Duodenal mucosa (tissue), 2 donors: ENCODE data around the gene SPPL3.
"Not testable (repeated sequence)": the region's sequence is repeated elsewhere in the genome, so short reads cannot be mapped to it uniquely, and the experiment has no call there.

Source experiments
- H3K27ac ChIP-seq: one replicate; pipeline ENCODE4 v1.7.0; 2013; ENCODE audit warnings: low read depth, low read length
- H3K27me3 ChIP-seq, 2 donors: one replicate each; pipeline ENCODE4 v1.7.0; 2013; ENCODE audit warnings: low read length in 2 of 2, control low read depth in 1 of 2; ENCODE audit not compliant: insufficient read depth in 2 of 2, control insufficient read depth in 1 of 2
- H3K36me3 ChIP-seq, 2 donors: one replicate each; pipeline ENCODE4 v1.7.0; 2013; ENCODE audit warnings: low read length in 2 of 2, control low read depth in 1 of 2; ENCODE audit not compliant: insufficient read depth in 2 of 2, control insufficient read depth in 1 of 2
- H3K4me1 ChIP-seq, 2 donors: one replicate each; pipeline ENCODE4 v1.7.0; 2013; ENCODE audit warnings: low read length in 2 of 2, control low read depth in 1 of 2; ENCODE audit not compliant: insufficient read depth in 2 of 2, control insufficient read depth in 1 of 2
- H3K4me3 ChIP-seq, 2 donors: one replicate each; pipeline ENCODE4 v1.7.0; 2013; ENCODE audit warnings: low read length in 2 of 2, low read depth in 1 of 2
- H3K9ac ChIP-seq, 2 donors: one replicate each; pipeline ENCODE4 v1.7.0; 2013; ENCODE audit warnings: low read length in 2 of 2, low read depth in 1 of 2
- H3K9me3 ChIP-seq, 2 donors: one replicate each; pipeline ENCODE4 v1.7.0; 2013; ENCODE audit warnings: low read length in 2 of 2, control low read depth in 1 of 2; ENCODE audit not compliant: control insufficient read depth in 1 of 2

The SPPL3 gene

GRCh38 chr12:120846721-120847120 lies 57.4 kb downstream of the SPPL3 start:
- Histone ChIP-seq H3K4me1 (peaks cover 19 to 31% of the 10 kb centered on the region in 2 donors), H3K27ac (no peak overlapping the region), H3K9me3 (no peaks in the 10 kb centered on the region), H3K27me3 (no peaks in the 10 kb centered on the region), H3K9ac (no peak overlapping the region), H3K4me3 (no peak overlapping the region), H3K36me3 (no peaks in the 10 kb centered on the region)

- Histone ChIP-seq H3K27ac (no peak overlapping the region), H3K9ac (no peak overlapping the region), H3K27me3 (no peaks in the 10 kb centered on the region), H3K36me3 (no peaks in the 10 kb centered on the region), H3K4me1 (peaks cover 19 to 22% of the 10 kb centered on the region in 2 donors), H3K9me3 (no peaks in the 10 kb centered on the region), H3K4me3 (no peak overlapping the region)
Observed at GRCh38 chr12:120845696-120846095, 58.5 kb downstream of the SPPL3 start.

GRCh38 chr12:120844768-120845449 lies 59.2 kb downstream of the SPPL3 start:
- no peaks in the 10 kb centered on the region for H3K9me3 ChIP-seq
- no peak overlapping the region for H3K27ac ChIP-seq
- H3K27me3 ChIP-seq, result no peaks in the 10 kb centered on the region
- H3K4me3 ChIP-seq, result no peak overlapping the region
- H3K36me3 ChIP-seq, result no peaks in the 10 kb centered on the region
- H3K4me1 ChIP-seq, result peaks cover 19 to 22% of the 10 kb centered on the region in 2 donors
- H3K9ac ChIP-seq, result no peak overlapping the region

GRCh38 chr12:120844297-120844696 lies 59.9 kb downstream of the SPPL3 start:
- Histone ChIP-seq H3K4me3 (no peak overlapping the region), H3K4me1 (peaks cover 18 to 19% of the 10 kb centered on the region in 2 donors), H3K27me3 (no peaks in the 10 kb centered on the region), H3K9me3 (no peaks in the 10 kb centered on the region), H3K9ac (no peak overlapping the region), H3K27ac (no peak overlapping the region), H3K36me3 (no peaks in the 10 kb centered on the region)

GRCh38 chr12:120843472-120843871 lies 60.7 kb downstream of the SPPL3 start:
- H3K4me1 ChIP-seq, result peaks cover 17 to 19% of the 10 kb centered on the region in 2 donors
- no peaks in the 10 kb centered on the region for H3K36me3 ChIP-seq
- no peak overlapping the region for H3K27ac ChIP-seq
- H3K4me3 ChIP-seq, result no peak overlapping the region
- H3K9ac ChIP-seq, result no peak overlapping the region
- H3K9me3 ChIP-seq, result no peaks in the 10 kb centered on the region
- H3K27me3 ChIP-seq, result no peaks in the 10 kb centered on the region

- no peaks in the 10 kb centered on the region for H3K27me3 ChIP-seq
- H3K4me1 ChIP-seq, result peaks cover 10 to 12% of the 10 kb centered on the region in 2 donors
- H3K36me3 ChIP-seq, result no peaks in the 10 kb centered on the region
- H3K27ac ChIP-seq, result no peak overlapping the region
- H3K4me3 ChIP-seq, result no peak overlapping the region
- H3K9me3 ChIP-seq, result no peaks in the 10 kb centered on the region
- H3K9ac ChIP-seq, result no peak overlapping the region
Observed at GRCh38 chr12:120842595-120842994, 61.6 kb downstream of the SPPL3 start.

- Histone ChIP-seq H3K36me3 (no peaks in the 10 kb centered on the region), H3K9ac (no peak overlapping the region), H3K9me3 (no peaks in the 10 kb centered on the region), H3K27me3 (no peaks in the 10 kb centered on the region), H3K27ac (no peak overlapping the region), H3K4me1 (peaks cover 8 to 10% of the 10 kb centered on the region in 2 donors), H3K4me3 (no peak overlapping the region)
Observed at GRCh38 chr12:120841525-120841924, 62.6 kb downstream of the SPPL3 start.

- no peaks in the 10 kb centered on the region for H3K9me3 ChIP-seq
- no peak overlapping the region for H3K9ac ChIP-seq
- H3K36me3 ChIP-seq, result no peaks in the 10 kb centered on the region
- H3K27me3 ChIP-seq, result no peaks in the 10 kb centered on the region
- no peak overlapping the region for H3K4me3 ChIP-seq
- no peak overlapping the region for H3K27ac ChIP-seq
- H3K4me1 ChIP-seq, result peaks cover 3 to 15% of the 10 kb centered on the region in 2 donors
Observed at GRCh38 chr12:120839503-120839902, 64.7 kb downstream of the SPPL3 start.

GRCh38 chr12:120838629-120839383 lies 65.4 kb downstream of the SPPL3 start:
- H3K9me3 ChIP-seq, H3K36me3 ChIP-seq, H3K9ac ChIP-seq, H3K4me3 ChIP-seq, H3K27me3 ChIP-seq, H3K27ac ChIP-seq: not testable (repeated sequence)
- H3K4me1 ChIP-seq, result peaks cover 1 to 21% of the 10 kb centered on the region in 2 donors

- Histone ChIP-seq H3K9ac (no peak overlapping the region), H3K36me3 (no peaks in the 10 kb centered on the region), H3K27ac (no peak overlapping the region), H3K27me3 (no peaks in the 10 kb centered on the region), H3K4me1 (peaks cover 4 to 26% of the 10 kb centered on the region in 2 donors), H3K9me3 (no peaks in the 10 kb centered on the region), H3K4me3 (no peak overlapping the region)
Observed at GRCh38 chr12:120836114-120836684, 68.0 kb downstream of the SPPL3 start.
